GM12873 (cell line): ENCODE measurements around the gene ATP5F1D.

Experiments used
- TF ChIP-seq, protein P1 (sequence below): IDR thresholded peaks from 2 replicates; pipeline ENCODE4 v1.5.1; 2012; ENCODE audit warnings: low read depth, mild to moderate bottlenecking, moderate library complexity, low read length, control low read depth; ENCODE audit not compliant: insufficient read depth; ENCODE audit errors: missing control alignments

The ATP5F1D gene

DNA sequence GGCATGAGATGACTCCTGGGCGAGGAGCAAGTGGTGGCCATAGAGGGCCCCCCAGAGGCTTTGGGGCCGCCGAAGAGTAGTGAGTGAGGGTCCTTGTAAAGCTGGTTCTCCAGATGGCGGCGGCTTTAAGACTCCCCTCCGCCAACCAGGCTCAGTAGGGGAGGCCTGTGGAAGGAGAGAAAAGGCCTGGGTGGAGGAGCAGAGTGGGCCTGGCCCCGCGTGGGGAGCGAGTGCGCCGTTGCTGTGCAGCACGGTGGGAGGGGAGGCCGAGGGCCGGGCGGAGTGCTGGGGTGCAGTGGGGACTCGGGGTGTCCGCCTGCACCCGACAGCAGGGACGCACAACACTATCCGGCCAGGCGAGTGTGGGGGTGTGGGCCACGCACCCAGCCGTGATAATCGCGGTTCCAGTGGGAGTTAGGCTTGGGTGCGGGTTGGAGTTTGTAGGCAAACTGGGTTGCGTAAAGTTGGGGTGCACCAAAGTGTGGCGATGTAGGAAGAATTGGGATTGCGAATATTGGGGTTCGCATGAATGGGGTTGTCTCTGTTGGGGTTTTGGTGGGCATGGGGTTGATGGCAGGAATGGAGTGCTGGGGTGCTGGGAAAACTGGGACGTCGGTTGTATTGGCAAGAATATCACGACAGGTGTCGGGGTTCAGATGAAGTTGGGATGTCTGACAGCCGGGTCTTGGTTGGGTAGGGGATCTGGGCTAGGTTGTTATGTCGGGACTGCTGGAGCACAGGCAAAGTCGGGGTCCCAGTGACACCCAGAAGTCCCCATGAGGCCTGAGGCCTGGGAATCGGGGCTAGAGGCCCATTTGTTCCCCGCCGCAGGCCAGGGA lies 26.9 kb downstream of the ATP5F1D start:
- TF ChIP-seq, protein P1, sequence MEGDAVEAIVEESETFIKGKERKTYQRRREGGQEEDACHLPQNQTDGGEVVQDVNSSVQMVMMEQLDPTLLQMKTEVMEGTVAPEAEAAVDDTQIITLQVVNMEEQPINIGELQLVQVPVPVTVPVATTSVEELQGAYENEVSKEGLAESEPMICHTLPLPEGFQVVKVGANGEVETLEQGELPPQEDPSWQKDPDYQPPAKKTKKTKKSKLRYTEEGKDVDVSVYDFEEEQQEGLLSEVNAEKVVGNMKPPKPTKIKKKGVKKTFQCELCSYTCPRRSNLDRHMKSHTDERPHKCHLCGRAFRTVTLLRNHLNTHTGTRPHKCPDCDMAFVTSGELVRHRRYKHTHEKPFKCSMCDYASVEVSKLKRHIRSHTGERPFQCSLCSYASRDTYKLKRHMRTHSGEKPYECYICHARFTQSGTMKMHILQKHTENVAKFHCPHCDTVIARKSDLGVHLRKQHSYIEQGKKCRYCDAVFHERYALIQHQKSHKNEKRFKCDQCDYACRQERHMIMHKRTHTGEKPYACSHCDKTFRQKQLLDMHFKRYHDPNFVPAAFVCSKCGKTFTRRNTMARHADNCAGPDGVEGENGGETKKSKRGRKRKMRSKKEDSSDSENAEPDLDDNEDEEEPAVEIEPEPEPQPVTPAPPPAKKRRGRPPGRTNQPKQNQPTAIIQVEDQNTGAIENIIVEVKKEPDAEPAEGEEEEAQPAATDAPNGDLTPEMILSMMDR = no peak

DNA sequence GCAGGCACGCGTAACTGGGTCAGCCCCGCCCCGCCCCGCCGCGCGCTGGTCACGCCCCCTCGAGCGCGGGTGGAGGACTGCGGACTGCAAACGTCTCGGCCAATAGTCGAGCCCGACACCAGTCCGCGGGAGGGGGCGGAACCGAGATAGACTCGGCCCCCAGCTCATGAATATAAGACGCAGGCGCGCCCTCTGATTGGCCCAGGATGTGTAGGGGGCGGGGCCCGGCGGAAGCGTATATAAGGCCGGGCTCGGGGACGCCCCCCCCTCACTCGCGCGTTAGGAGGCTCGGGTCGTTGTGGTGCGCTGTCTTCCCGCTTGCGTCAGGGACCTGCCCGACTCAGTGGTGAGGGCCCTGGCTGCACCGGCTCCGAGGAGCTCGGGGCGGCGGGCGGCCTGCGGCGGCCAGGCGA lies 27.5 kb downstream of the ATP5F1D start, which contains the start of gene CIRBP:
Gene CIRBP, plus strand, starts transcription at position 268 of the 413 bp plus-strand sequence. CDS start 1,602 bp downstream, outside the sequence.
- TF ChIP-seq, protein P1 = no peak

DNA sequence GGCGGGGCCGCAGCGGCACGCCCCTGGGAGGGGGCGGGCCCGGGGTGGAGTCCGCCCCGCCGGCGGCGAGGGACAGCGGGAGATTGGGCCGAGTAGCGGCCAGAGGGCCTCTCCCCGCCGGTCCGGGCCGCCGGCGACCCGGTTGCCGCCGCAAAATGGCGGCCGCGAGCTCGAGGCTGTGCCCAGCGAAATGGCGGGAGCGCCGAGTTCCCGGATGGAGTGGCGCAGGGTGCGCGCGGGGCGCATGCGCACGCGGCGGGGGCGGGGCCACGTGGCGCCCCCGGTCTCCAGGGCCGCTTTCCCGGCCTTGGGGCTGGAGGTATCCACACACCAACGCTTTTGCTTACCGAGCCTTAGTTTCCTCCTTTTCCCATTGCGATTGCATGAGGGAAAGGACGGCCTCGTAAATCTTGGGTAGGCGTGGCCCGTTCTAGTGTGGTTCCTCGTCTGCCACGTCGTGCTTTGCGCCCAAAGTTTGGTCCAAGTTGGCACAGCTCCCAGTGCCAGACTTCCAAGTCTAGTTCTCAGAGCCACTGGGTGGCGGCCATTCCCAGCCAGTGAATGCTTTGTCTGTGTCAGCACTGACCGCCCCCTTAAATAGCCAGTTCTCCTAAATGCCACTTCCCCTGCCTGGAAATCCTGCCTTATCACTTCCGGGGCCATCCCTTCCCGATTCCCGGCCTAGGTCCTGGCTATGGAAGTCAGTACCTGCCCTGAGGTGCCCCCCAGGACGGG lies 28.1 kb downstream of the ATP5F1D start:
- TF ChIP-seq, protein P1 = no peak

DNA sequence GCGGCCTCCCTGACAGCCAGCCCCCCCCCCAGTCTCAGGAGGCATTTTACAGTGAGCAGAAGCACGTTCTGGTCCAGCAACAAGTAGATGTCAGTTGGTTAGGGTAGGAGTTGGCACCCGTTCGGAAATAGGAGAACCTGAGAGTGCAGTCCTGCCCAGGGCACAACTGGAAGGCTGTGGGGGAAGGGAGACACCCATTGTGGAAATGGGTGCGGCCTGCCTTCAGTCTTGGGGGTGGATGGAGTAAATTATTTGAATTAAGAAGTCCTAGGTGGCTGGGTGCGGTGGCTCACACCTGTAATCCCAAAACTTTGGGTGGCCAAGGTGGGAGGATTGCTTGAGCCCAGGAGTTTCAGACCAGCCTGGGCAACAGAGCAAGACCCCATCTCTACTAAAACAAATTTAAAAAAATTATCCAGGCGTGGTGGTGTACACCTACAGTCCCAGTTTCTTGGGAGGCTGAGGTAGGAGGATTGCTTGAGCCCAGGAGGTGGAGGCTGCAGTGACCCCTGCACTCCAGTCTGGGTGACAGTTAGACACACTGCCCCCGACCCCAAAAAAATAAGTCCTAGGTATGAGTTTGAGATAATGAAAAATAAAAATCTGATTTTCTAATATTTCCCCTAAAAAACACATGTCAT lies 28.8 kb downstream of the ATP5F1D start:
- TF ChIP-seq, protein P1 = no peak

DNA sequence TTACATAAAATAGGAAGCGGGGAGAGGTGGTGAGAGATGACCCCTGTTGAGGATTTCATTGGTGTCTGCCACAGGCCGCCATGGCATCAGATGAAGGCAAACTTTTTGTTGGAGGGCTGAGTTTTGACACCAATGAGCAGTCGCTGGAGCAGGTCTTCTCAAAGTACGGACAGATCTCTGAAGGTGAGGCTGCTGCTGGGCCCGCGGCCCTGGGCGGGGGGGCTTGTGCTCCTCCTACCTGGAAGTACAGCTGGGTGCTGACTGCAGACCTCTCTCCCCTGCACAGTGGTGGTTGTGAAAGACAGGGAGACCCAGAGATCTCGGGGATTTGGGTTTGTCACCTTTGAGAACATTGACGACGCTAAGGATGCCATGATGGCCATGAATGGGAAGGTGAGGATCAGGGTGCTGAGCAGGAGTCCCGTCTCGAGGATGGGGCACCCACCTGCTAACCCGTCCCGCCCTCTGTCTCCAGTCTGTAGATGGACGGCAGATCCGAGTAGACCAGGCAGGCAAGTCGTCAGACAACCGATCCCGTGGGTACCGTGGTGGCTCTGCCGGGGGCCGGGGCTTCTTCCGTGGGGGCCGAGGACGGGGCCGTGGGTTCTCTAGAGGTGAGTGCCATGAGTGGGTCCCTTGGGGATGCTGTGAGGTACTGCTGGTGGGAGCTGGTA lies 29.4 kb downstream of the ATP5F1D start:
- TF ChIP-seq, protein P1 = no peak

DNA sequence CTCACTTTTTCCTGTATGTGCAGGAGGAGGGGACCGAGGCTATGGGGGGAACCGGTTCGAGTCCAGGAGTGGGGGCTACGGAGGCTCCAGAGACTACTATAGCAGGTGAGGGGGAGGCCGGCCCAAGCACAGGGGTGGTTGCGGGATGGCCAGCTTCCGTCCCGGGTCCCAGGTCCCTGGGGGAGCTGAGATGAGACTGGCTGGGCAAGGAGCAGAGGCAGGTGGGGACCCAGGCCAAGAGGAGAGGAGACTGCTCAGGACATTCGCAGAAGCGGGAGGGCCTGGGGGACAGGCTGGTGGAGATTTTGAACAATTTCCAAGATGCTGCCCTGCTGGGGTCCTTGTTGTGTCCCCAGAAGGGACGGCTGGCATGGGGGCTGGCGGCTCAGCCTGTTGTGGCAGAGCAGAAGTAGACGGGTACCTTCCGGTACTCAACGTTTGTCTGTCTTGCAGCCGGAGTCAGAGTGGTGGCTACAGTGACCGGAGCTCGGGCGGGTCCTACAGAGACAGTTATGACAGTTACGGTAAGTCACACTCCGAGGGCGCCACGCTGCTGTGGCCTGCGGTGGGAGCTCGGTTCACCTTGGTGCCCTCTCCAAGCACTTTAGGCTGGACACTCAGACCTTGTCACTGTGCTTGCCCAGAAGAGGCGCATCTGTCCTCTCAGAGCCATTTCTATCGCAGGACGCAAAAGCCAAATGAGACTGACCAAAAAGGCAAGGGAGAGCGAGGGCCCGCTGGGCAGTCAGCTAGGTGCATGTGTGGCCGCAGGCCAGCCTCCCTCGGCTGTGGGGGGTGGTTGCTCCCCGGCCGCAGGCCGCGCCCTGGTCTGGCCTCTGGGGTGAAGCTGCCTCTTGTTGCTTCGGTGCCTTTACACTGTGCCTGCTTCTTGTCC lies 30.2 kb downstream of the ATP5F1D start:
- TF ChIP-seq, protein P1 = no peak
